H1 (cell line): ENCODE data around the gene ARV1. TPM values are rescaled to one million over a fixed set of nuclear protein-coding genes. Genes with fewer than 3 reads are reported as not detected.

Source experiments
- CTCF ChIA-PET: fragments of 300-600 bp; sonication (Branson Sonifier 250); formaldehyde crosslinking; loops from one replicate; lab custom pipeline; 2021; ENCODE audit not compliant: partially characterized antibody; lab: Charles Lee
- POLR2A ChIA-PET: fragments of 300-600 bp; sonication (Branson Sonifier 250); formaldehyde crosslinking; loops from one replicate; lab custom pipeline; 2021; ENCODE audit warnings: inconsistent platforms; ENCODE audit not compliant: partially characterized antibody; lab: Charles Lee
- DNase-seq, 2 experiments: peaks; one replicate each; pipeline versions ENCODE4 v3.0.0 to v3.0.0-alpha.2; 2010 to 2022; ENCODE audit warnings: low spot score in 2 of 2, low read depth in 1 of 2, mixed read lengths in 1 of 2
- FAIRE-seq: peaks from 2 replicates; lab custom pipeline; 2011; peaks lifted over from hg19 to GRCh38; lab: Jason Lieb, UNC
- H2AFZ ChIP-seq: 2 replicates; pipeline ENCODE4 v1.8.1; 2012; ENCODE audit warnings: low read length, inconsistent platforms
- H2AK5ac ChIP-seq: 2 replicates; pipeline ENCODE4 v1.6.1; 2013; ENCODE audit warnings: low read depth, low read length
- H2BK120ac ChIP-seq: replicated peaks from 2 replicates; pipeline ENCODE3; 2013; ENCODE audit warnings: low read depth, low read length, inconsistent platforms
- H2BK12ac ChIP-seq: 2 replicates; pipeline ENCODE4 v1.6.1; 2013; ENCODE audit warnings: low read depth, low read length
- H2BK15ac ChIP-seq: 2 replicates; pipeline ENCODE4 v1.6.1; 2013; ENCODE audit warnings: low read length
- H2BK20ac ChIP-seq: 2 replicates; pipeline ENCODE4 v1.6.1; 2013; ENCODE audit warnings: low read length
- H2BK5ac ChIP-seq: 2 replicates; pipeline ENCODE4 v1.6.1; 2013; ENCODE audit warnings: low read depth, low read length
- H3K14ac ChIP-seq: 2 replicates; pipeline ENCODE4 v1.6.1; 2013; ENCODE audit warnings: inconsistent platforms; ENCODE audit not compliant: insufficient read length
- H3K18ac ChIP-seq: 2 replicates; pipeline ENCODE4 v1.6.1; 2013; ENCODE audit warnings: low read length; ENCODE audit errors: extremely low read depth
- H3K23ac ChIP-seq: 2 replicates; pipeline ENCODE4 v1.6.1; 2013; ENCODE audit warnings: inconsistent platforms; ENCODE audit not compliant: insufficient read length
- H3K23me2 ChIP-seq: 2 replicates; pipeline ENCODE4 v1.6.1; 2013; ENCODE audit warnings: low read depth, low read length
- H3K27ac ChIP-seq: 2 replicates; pipeline ENCODE4 v1.6.1; 2011; ENCODE audit warnings: low read depth, low read length, inconsistent platforms
- H3K27me3 ChIP-seq, 4 experiments: replicated peaks in 1 of 4; 1 replicate in 1 of 4; 2 replicates in 3 of 4; pipeline versions ENCODE4 v1.6.1 to v1.8.1; 2011 to 2013; ENCODE audit warnings: low read length in 3 of 4, mild to moderate bottlenecking in 3 of 4, inconsistent platforms in 2 of 4, mixed read lengths in 2 of 4, moderate library complexity in 1 of 4; ENCODE audit not compliant: control insufficient read depth in 3 of 4, insufficient read depth in 3 of 4; ENCODE audit errors: extremely low read depth in 1 of 4
- H3K36me3 ChIP-seq, 4 experiments: 2 replicates each; pipeline versions ENCODE4 v1.6.1 to v1.8.1; 2011 to 2013; ENCODE audit warnings: mild to moderate bottlenecking in 4 of 4, low read length in 3 of 4, moderate library complexity in 2 of 4, control low read depth in 1 of 4, inconsistent platforms in 1 of 4; ENCODE audit not compliant: insufficient read depth in 4 of 4, control insufficient read depth in 2 of 4
- H3K4ac ChIP-seq: replicated peaks from 2 replicates; pipeline ENCODE3; 2013; ENCODE audit warnings: low read length, low read depth, mixed read lengths, inconsistent platforms; ENCODE audit not compliant: insufficient read length
- H3K4me1 ChIP-seq, 4 experiments: replicated peaks in 1 of 4; 1 replicate in 1 of 4; 2 replicates in 3 of 4; pipeline versions ENCODE4 v1.6.1 to v1.8.1; 2011 to 2013; ENCODE audit warnings: low read length in 3 of 4, inconsistent platforms in 2 of 4, mixed read lengths in 1 of 4; ENCODE audit not compliant: insufficient read depth in 4 of 4, control insufficient read depth in 3 of 4
- H3K4me2 ChIP-seq, 2 experiments: 2 replicates each; pipeline versions ENCODE4 v1.6.1 to v1.8.1; 2011 to 2013; ENCODE audit warnings: low read depth in 2 of 2, low read length in 2 of 2, control low read depth in 1 of 2, inconsistent platforms in 1 of 2, mild to moderate bottlenecking in 1 of 2; ENCODE audit not compliant: insufficient read depth in 1 of 2
- H3K4me3 ChIP-seq, 4 experiments: fragments of 200-600, 300-600 bp in 1 of 4; sonication (generic), shearing (Covaris generic), sonication (Bioruptor Twin) in 1 of 4; 2 replicates each; pipeline versions ENCODE4 v1.5.1 to v1.8.1; 2011 to 2016; ENCODE audit warnings: low read length in 4 of 4, low read depth in 3 of 4, control low read depth in 2 of 4, inconsistent platforms in 2 of 4, mild to moderate bottlenecking in 2 of 4, mixed read lengths in 1 of 4, moderate library complexity in 1 of 4; ENCODE audit not compliant: insufficient read depth in 2 of 4; ENCODE audit errors: extremely low read depth in 1 of 4
- H3K56ac ChIP-seq: replicated peaks from 2 replicates; pipeline ENCODE3; 2013; ENCODE audit warnings: low read depth, mild to moderate bottlenecking, mixed read lengths, low read length, inconsistent platforms; ENCODE audit not compliant: insufficient read length
- H3K79me1 ChIP-seq: 2 replicates; pipeline ENCODE4 v1.6.1; 2013; ENCODE audit warnings: low read depth, low read length, control low read depth
- H3K79me2 ChIP-seq, 2 experiments: 2 replicates each; pipeline versions ENCODE4 v1.6.1 to v1.8.1; 2012 to 2013; ENCODE audit warnings: low read length in 2 of 2, mild to moderate bottlenecking in 2 of 2, inconsistent platforms in 1 of 2; ENCODE audit not compliant: insufficient read depth in 2 of 2, control insufficient read depth in 1 of 2
- H3K9ac ChIP-seq, 4 experiments: replicated peaks in 1 of 4; 1 replicate in 1 of 4; 2 replicates in 3 of 4; pipeline versions ENCODE4 v1.6.1 to v1.8.1; 2011 to 2013; ENCODE audit warnings: low read depth in 3 of 4, low read length in 3 of 4, control low read depth in 2 of 4, mild to moderate bottlenecking in 2 of 4, moderate library complexity in 2 of 4, inconsistent platforms in 1 of 4; ENCODE audit errors: extremely low read depth in 1 of 4
- H3K9me3 ChIP-seq, 2 experiments: 2 replicates each; pipeline versions ENCODE4 v1.6.1 to v1.8.1; 2012 to 2013; ENCODE audit warnings: mild to moderate bottlenecking in 2 of 2, moderate library complexity in 2 of 2, control low read depth in 1 of 2, inconsistent platforms in 1 of 2, low read depth in 1 of 2, low read length in 1 of 2, mixed read lengths in 1 of 2; ENCODE audit not compliant: insufficient read depth in 2 of 2
- H4K20me1 ChIP-seq, 2 experiments: replicated peaks in 1 of 2; 2 replicates each; pipeline versions ENCODE3 to v1.8.1; 2011 to 2013; ENCODE audit warnings: inconsistent platforms in 2 of 2, low read length in 2 of 2, mild to moderate bottlenecking in 1 of 2; ENCODE audit not compliant: insufficient read depth in 2 of 2, control insufficient read depth in 1 of 2
- H4K5ac ChIP-seq: 2 replicates; pipeline ENCODE4 v1.6.1; 2013; ENCODE audit warnings: low read length, low read depth, mixed read lengths, inconsistent platforms; ENCODE audit not compliant: insufficient read length
- H4K8ac ChIP-seq: 2 replicates; pipeline ENCODE4 v1.8.0; 2013; ENCODE audit warnings: mild to moderate bottlenecking, moderate library complexity, low read length, inconsistent platforms; ENCODE audit not compliant: insufficient read depth; ENCODE audit errors: extremely low read depth
- H4K91ac ChIP-seq: replicated peaks from 2 replicates; pipeline ENCODE3; 2013; ENCODE audit warnings: low read length, mixed read lengths, inconsistent platforms; ENCODE audit not compliant: insufficient read length
- WGBS, 2 experiments: shearing (Covaris generic) in 1 of 2; methylation state at CpG; one replicate each; pipeline versions ENCODE4 v1.1.6 to v1.1.7; 2013 to 2015; ENCODE audit warnings: low lambda C conversion rate in 2 of 2, mixed read lengths in 2 of 2, inconsistent platforms in 1 of 2, low coverage in 1 of 2, missing lambda C conversion rate in 1 of 2; ENCODE audit not compliant: insufficient replicate concordance in 2 of 2, insufficient coverage in 1 of 2, insufficient read length in 1 of 2; ENCODE audit errors: extremely low coverage in 1 of 2, missing lambda C conversion rate in 1 of 2; 5-methylcytosine and 5-hydroxymethylcytosine counted together
- polyA plus RNA-seq, 7 experiments: library from polyadenylated mRNA; depleted of rRNA in 3 of 7; stranded (reverse) in 5 of 7; unstranded in 2 of 7; fragments of >200 nt in 5 of 7; fragments of 200-250 nt in 2 of 7; gene quantifications; 1 replicate in 5 of 7; 2 replicates in 1 of 7; 4 replicates in 1 of 7; pipeline versions ENCODE4 v1.2.1 to v1.2.3, GENCODE V29; 2011 to 2013; ENCODE audit warnings: missing spikeins in 2 of 7, mixed read lengths in 2 of 7
- total RNA-seq: library from RNA; stranded (reverse); fragmentation: NEBNext Ultra II Directional; extraction: Animal tissue kit (Norgen Biotek cat#: 25700); gene quantifications from 2 replicates; pipeline ENCODE4 v1.2.1, GENCODE V29; 2021

Gene ARV1
- total and polyA plus RNA-seq, 2 of the 8 experiments (the other 6 are each of a cell fraction or from before 2014, with no cell fraction given): 13.1 to 13.4 TPM

GRCh38 chr1:230979389-230979716 lies 459 bp downstream of the ARV1 start:
- Histone ChIP-seq H3K27me3 (peaks cover 17 to 48% (median 29%) of the 10 kb centered on the region in 4 experiments), H3K36me3 (no peaks in the 10 kb centered on the region; a peak in 2 of 8 replicates), H4K20me1 (peaks cover 10 to 34% of the 10 kb centered on the region in 2 experiments), H3K23ac (no peak overlapping the region), H2AFZ (peak overlapping the region; percentile 82), H2BK5ac (no peak overlapping the region), H3K27ac (no peak overlapping the region), H2AK5ac (no peak overlapping the region), H3K9ac (peak overlapping the region in 3 of 4 experiments; percentile 26 to 54 (median 48); a peak in 5 of 7 replicates), H3K18ac (no peak overlapping the region), H3K23me2 (peaks cover 6% of the 10 kb centered on the region), H2BK20ac (no peak overlapping the region), H4K91ac (no peak overlapping the region), H2BK12ac (no peak overlapping the region), H3K79me2 (no peaks in the 10 kb centered on the region; a peak in 1 of 4 replicates), H4K5ac (no peak overlapping the region), H3K56ac (no peak overlapping the region), H3K79me1 (no peaks in the 10 kb centered on the region), H4K8ac (no peak overlapping the region), H3K9me3 (no peaks in the 10 kb centered on the region), H3K4me1 (peaks cover 0 to 5% (median 2%) of the 10 kb centered on the region in 4 experiments; a peak in 4 of 7 replicates), H2BK120ac (no peak overlapping the region), H3K4ac (no peak overlapping the region), H3K4me2 (peak overlapping the region; percentile 63 to 78), H3K4me3 (peak overlapping the region; percentile 60 to 93 (median 85)), H2BK15ac (no peak overlapping the region), H3K14ac (no peak overlapping the region)
- DNase-seq: no peak
- WGBS, 2 experiments: 18% methylated on average over 12 of the region's 12 CpGs; no CpG with 5 or more reads in 1 of the 2 experiments
- no peak for FAIRE-seq
- ChIA-PET POLR2A (no interaction called here), CTCF (interaction anchor here (0.6 to 1.6 kb wide), 4 partner anchors 14 to 232 kb away, joined by 3 to 6 read pairs (median 3); no protein-coding TSS in a partner anchor)
